C4-2B (cell line): Measurements from ENCODE around the gene PRMT9.
A peak's percentile ranks its signal among the peaks of the same experiment; 100 is the strongest.

Experiments used
- H3K27ac ChIP-seq: fragments of 450-650 bp; 2 replicates; pipeline ENCODE4 v1.5.1; 2017
- ZFX ChIP-seq: fragments of 450-650 bp; IDR thresholded peaks from 2 replicates; pipeline ENCODE4 v1.6.1; 2017
- TF ChIP-seq, protein P1 (sequence below): fragments of 450-650 bp; conservative IDR thresholded peaks from 2 replicates; pipeline ENCODE4 v1.5.1; 2017; ENCODE audit warnings: mild to moderate bottlenecking

PRMT9 gene

GRCh38 chr4:147696866-147697265 lies 12.9 kb upstream of the PRMT9 start:
- TF ChIP-seq ZFX: no peak
- TF ChIP-seq, protein P1, sequence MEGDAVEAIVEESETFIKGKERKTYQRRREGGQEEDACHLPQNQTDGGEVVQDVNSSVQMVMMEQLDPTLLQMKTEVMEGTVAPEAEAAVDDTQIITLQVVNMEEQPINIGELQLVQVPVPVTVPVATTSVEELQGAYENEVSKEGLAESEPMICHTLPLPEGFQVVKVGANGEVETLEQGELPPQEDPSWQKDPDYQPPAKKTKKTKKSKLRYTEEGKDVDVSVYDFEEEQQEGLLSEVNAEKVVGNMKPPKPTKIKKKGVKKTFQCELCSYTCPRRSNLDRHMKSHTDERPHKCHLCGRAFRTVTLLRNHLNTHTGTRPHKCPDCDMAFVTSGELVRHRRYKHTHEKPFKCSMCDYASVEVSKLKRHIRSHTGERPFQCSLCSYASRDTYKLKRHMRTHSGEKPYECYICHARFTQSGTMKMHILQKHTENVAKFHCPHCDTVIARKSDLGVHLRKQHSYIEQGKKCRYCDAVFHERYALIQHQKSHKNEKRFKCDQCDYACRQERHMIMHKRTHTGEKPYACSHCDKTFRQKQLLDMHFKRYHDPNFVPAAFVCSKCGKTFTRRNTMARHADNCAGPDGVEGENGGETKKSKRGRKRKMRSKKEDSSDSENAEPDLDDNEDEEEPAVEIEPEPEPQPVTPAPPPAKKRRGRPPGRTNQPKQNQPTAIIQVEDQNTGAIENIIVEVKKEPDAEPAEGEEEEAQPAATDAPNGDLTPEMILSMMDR: no peak
- H3K27ac ChIP-seq: no peak overlapping the region

- H3K27ac ChIP-seq: no peak overlapping the region
- TF ChIP-seq, protein P1: no peak
- no peak for TF ChIP-seq ZFX
Measured at GRCh38 chr4:147693218-147693617, 9.3 kb upstream of the PRMT9 start.

DNA sequence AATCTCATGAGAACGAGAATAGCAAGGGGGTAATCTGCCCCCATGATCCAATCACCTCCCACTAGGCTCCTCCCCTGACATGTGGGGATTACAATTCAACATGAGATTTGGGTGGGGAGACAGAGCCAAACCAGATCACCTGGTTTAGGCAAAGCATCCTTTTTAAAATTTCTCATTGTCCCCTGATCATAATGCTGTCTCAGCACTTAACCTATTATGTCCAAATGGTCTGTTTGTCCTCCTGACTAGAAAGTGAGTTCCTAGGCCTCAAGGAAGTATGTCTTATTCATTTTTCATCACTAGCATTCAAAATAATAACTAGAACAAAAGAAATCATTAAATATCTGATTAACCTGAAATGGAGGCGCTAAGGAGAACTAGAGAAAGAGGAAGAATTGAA lies 7.9 kb upstream of the PRMT9 start:
- TF ChIP-seq, protein P1: no peak
- TF ChIP-seq ZFX: no peak
- no peak overlapping the region for H3K27ac ChIP-seq

GRCh38 chr4:147689067-147689466 lies 5.1 kb upstream of the PRMT9 start:
- TF ChIP-seq, protein P1: no peak
- TF ChIP-seq ZFX: no peak
- no peak overlapping the region for H3K27ac ChIP-seq

- H3K27ac ChIP-seq: peak overlapping the region; percentile 84
- TF ChIP-seq ZFX: no peak
- TF ChIP-seq, protein P1: no peak
Measured at GRCh38 chr4:147683188-147683591, 773 bp downstream of the PRMT9 start.

DNA sequence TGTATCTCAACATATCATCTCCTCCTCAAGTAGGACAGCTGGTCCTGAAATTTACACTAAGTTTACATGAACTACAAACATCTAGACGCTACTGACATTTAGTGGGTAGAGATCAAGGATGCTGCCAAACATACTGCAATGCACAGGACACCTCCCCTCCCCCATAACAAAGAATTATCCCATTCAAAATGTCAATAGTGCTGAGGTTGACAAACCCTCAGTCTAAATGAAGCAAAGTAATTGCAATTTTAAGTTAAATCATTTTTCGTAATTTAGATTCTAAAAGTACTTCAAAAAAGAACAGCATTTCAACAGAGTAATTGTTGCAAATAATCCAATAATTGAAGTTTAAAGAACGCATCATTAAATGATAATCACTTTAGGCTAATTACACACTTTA lies 1.2 kb downstream of the PRMT9 start:
- H3K27ac ChIP-seq: no peak overlapping the region

GRCh38 chr4:147678796-147679549 lies 5.0 kb downstream of the PRMT9 start:
- TF ChIP-seq ZFX: no peak
- TF ChIP-seq, protein P1: peak; percentile 40
- no peak overlapping the region for H3K27ac ChIP-seq

More for the DNA sequence above, 1.2 kb downstream of the PRMT9 start:
- TF ChIP-seq, protein P1: no peak
- TF ChIP-seq ZFX: no peak
